ENCODE data around the gene TRERF1. TPM values are rescaled to one million over a fixed set of nuclear protein-coding genes. Genes with fewer than 3 reads are reported as not detected.

TRERF1 gene
- total and polyA plus RNA-seq, 2 of the 8 experiments (the other 6 are each of a cell fraction or from before 2014, with no cell fraction given), result 10.8 to 21.5 TPM

- TF ChIP-seq CHD7 (IDR thresholded peaks at IDR 0.05; ENCODE audit: insufficient replicate concordance, low read length) (no peak), POU5F1 (IDR thresholded peaks at IDR 0.05; ENCODE audit: low read depth, low read length) (no peak), NRF1 (IDR thresholded peaks at IDR 0.05; ENCODE audit: low read depth, low read length) (no peak), EZH2 (IDR thresholded peaks at IDR 0.05; ENCODE audit: low read depth, low read length, severe bottlenecking) (no peak), KDM5A (IDR thresholded peaks at IDR 0.05; ENCODE audit: low read length) (no peak), SIN3A (conservative IDR thresholded peaks at IDR 0.05 in 1 of 2, IDR thresholded peaks at IDR 0.05 in 1 of 2; ENCODE audit: low read depth in 1 of 2, low read length in 2 of 2) (no peak), RBBP5 (IDR thresholded peaks at IDR 0.05; ENCODE audit: borderline replicate concordance, low read depth, low read length) (no peak), ATF3 (IDR thresholded peaks at IDR 0.05; ENCODE audit: insufficient read depth, low read depth, low read length) (no peak), E2F6 (IDR thresholded peaks at IDR 0.05) (no peak)
Measured at GRCh38 chr6:42314571-42315258, 137.0 kb downstream of the TRERF1 start (continued).

Data from H1 (cell line).